ENCODE results near the gene CHST1. TPM values are rescaled to one million over a fixed set of nuclear protein-coding genes. Genes with fewer than 3 reads are reported as not detected.

Gene CHST1
- total and polyA plus RNA-seq, 10 of the 15 experiments (the other 5 are each of a cell fraction or from before 2014, with no cell fraction given): not detected

DNA sequence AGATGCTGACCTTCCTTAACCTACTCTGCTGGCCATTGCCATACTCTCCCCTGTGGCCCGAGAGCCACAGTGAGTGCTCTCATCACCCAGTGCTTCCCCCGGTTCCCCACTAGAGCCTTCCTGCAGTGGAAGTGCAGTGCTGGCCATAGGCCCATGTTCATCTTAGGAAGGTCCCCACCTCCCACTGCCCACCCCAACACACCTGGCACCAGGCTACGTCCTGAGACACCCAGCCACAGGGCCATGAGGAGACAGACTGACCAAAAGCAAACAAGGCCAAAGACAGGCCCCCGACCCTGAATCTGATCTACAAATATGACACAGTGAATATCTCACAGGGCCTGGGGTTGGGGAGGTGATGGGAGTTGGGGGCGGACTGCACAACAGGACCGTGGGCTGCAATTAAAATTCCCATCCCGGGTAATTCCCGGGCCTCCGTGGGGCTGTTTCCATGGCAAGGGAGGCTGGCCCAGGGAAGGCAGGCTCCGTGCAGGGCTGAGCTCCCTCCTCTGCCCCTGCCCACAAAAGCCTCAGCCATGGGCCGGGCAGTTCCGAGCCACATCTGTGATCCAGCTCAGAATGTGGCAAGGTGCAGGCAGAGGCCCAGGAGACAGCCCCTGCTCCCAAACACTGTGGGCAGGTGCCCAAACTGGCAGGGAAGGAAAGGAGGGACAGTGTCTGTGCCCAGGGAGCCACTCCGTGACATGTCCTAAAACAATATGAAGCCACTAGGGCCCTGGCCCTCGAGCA lies 5.1 kb upstream of the CHST1 start:
- H3K9me3 ChIP-seq (replicated peaks; ENCODE audit: control insufficient read depth, insufficient read depth, low read length): no peaks in the 10 kb centered on the region
- peaks cover 8 to 17% of the 10 kb centered on the region in 2 experiments for H3K27me3 ChIP-seq (replicated peaks in 1 of 2; ENCODE audit: control insufficient read depth in 2 of 2, insufficient read depth in 2 of 2, low read length in 1 of 2)
- TF ChIP-seq, protein P1, sequence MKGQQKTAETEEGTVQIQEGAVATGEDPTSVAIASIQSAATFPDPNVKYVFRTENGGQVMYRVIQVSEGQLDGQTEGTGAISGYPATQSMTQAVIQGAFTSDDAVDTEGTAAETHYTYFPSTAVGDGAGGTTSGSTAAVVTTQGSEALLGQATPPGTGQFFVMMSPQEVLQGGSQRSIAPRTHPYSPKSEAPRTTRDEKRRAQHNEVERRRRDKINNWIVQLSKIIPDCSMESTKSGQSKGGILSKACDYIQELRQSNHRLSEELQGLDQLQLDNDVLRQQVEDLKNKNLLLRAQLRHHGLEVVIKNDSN (IDR thresholded peaks at IDR 0.05; ENCODE audit: borderline replicate concordance, extremely low read length, insufficient read depth, low read depth, low read length): no peak
- TF ChIP-seq, protein P2, sequence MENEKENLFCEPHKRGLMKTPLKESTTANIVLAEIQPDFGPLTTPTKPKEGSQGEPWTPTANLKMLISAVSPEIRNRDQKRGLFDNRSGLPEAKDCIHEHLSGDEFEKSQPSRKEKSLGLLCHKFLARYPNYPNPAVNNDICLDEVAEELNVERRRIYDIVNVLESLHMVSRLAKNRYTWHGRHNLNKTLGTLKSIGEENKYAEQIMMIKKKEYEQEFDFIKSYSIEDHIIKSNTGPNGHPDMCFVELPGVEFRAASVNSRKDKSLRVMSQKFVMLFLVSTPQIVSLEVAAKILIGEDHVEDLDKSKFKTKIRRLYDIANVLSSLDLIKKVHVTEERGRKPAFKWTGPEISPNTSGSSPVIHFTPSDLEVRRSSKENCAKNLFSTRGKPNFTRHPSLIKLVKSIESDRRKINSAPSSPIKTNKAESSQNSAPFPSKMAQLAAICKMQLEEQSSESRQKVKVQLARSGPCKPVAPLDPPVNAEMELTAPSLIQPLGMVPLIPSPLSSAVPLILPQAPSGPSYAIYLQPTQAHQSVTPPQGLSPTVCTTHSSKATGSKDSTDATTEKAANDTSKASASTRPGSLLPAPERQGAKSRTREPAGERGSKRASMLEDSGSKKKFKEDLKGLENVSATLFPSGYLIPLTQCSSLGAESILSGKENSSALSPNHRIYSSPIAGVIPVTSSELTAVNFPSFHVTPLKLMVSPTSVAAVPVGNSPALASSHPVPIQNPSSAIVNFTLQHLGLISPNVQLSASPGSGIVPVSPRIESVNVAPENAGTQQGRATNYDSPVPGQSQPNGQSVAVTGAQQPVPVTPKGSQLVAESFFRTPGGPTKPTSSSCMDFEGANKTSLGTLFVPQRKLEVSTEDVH (IDR thresholded peaks at IDR 0.05; ENCODE audit: low read depth, partially characterized antibody): no peak
- TF ChIP-seq GABPA (IDR thresholded peaks at IDR 0.05; ENCODE audit: low read depth) (no peak), TAF1 (IDR thresholded peaks at IDR 0.05; ENCODE audit: borderline replicate concordance, low read depth, low read length) (no peak), ZBED1 (IDR thresholded peaks at IDR 0.05; ENCODE audit: borderline replicate concordance) (no peak), PML (IDR thresholded peaks at IDR 0.05; ENCODE audit: low read length) (no peak), TBL1XR1 (IDR thresholded peaks at IDR 0.05; ENCODE audit: low read depth, low read length) (no peak), PAX8 (IDR thresholded peaks at IDR 0.05) (no peak), SMARCA5 (IDR thresholded peaks at IDR 0.05) (no peak), HCFC1 (IDR thresholded peaks at IDR 0.05; ENCODE audit: low read length) (no peak), RUNX3 (IDR thresholded peaks at IDR 0.05; ENCODE audit: low read length) (no peak), YBX1 (IDR thresholded peaks at IDR 0.05) (no peak), POLR2A (IDR thresholded peaks at IDR 0.05; ENCODE audit: low read depth, low read length) (no peak)
- TF ChIP-seq, protein P3, sequence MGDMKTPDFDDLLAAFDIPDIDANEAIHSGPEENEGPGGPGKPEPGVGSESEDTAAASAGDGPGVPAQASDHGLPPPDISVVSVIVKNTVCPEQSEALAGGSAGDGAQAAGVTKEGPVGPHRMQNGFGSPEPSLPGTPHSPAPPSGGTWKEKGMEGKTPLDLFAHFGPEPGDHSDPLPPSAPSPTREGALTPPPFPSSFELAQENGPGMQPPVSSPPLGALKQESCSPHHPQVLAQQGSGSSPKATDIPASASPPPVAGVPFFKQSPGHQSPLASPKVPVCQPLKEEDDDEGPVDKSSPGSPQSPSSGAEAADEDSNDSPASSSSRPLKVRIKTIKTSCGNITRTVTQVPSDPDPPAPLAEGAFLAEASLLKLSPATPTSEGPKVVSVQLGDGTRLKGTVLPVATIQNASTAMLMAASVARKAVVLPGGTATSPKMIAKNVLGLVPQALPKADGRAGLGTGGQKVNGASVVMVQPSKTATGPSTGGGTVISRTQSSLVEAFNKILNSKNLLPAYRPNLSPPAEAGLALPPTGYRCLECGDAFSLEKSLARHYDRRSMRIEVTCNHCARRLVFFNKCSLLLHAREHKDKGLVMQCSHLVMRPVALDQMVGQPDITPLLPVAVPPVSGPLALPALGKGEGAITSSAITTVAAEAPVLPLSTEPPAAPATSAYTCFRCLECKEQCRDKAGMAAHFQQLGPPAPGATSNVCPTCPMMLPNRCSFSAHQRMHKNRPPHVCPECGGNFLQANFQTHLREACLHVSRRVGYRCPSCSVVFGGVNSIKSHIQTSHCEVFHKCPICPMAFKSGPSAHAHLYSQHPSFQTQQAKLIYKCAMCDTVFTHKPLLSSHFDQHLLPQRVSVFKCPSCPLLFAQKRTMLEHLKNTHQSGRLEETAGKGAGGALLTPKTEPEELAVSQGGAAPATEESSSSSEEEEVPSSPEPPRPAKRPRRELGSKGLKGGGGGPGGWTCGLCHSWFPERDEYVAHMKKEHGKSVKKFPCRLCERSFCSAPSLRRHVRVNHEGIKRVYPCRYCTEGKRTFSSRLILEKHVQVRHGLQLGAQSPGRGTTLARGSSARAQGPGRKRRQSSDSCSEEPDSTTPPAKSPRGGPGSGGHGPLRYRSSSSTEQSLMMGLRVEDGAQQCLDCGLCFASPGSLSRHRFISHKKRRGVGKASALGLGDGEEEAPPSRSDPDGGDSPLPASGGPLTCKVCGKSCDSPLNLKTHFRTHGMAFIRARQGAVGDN (IDR thresholded peaks at IDR 0.05): no peak
- TF ChIP-seq, protein P4, sequence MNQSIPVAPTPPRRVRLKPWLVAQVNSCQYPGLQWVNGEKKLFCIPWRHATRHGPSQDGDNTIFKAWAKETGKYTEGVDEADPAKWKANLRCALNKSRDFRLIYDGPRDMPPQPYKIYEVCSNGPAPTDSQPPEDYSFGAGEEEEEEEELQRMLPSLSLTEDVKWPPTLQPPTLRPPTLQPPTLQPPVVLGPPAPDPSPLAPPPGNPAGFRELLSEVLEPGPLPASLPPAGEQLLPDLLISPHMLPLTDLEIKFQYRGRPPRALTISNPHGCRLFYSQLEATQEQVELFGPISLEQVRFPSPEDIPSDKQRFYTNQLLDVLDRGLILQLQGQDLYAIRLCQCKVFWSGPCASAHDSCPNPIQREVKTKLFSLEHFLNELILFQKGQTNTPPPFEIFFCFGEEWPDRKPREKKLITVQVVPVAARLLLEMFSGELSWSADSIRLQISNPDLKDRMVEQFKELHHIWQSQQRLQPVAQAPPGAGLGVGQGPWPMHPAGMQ (IDR thresholded peaks at IDR 0.05; ENCODE audit: borderline replicate concordance): no peak
- TF ChIP-seq, protein P5, sequence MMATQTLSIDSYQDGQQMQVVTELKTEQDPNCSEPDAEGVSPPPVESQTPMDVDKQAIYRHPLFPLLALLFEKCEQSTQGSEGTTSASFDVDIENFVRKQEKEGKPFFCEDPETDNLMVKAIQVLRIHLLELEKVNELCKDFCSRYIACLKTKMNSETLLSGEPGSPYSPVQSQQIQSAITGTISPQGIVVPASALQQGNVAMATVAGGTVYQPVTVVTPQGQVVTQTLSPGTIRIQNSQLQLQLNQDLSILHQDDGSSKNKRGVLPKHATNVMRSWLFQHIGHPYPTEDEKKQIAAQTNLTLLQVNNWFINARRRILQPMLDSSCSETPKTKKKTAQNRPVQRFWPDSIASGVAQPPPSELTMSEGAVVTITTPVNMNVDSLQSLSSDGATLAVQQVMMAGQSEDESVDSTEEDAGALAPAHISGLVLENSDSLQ (IDR thresholded peaks at IDR 0.05): no peak
- no peak for FAIRE-seq
- H3K4me2 ChIP-seq (ENCODE audit: control insufficient read depth, insufficient read depth): no peak overlapping the region
- RAD21 ChIA-PET (ENCODE audit: unreplicated experiment): no interaction called here
- intact Hi-C loops (cut with micrococcal nuclease; ENCODE audit: unreplicated experiment) (no loop called here), in situ Hi-C loops (cut with MboI) (no loop called here)
- H3K79me2 ChIP-seq (ENCODE audit: control insufficient read depth, insufficient read depth, low read length): no peaks in the 10 kb centered on the region
- POLR2A ChIA-PET: no interaction called here
- no peaks in the 10 kb centered on the region for H3K4me1 ChIP-seq (ENCODE audit: control insufficient read depth, insufficient read depth, low read length)
- 19% methylated on average over 14 of the region's 14 CpGs for WGBS (ENCODE audit: insufficient coverage, insufficient replicate concordance, low lambda C conversion rate, missing lambda C conversion rate)
- CTCF ChIA-PET: no interaction called here
- no peaks in the 10 kb centered on the region for H3K36me3 ChIP-seq (ENCODE audit: control insufficient read depth in 2 of 2, insufficient read depth in 2 of 2, low read length in 1 of 2)
- no peak for DNase-seq (ENCODE audit: low read depth, low spot score)
- BruUV-seq (replicated peaks): no TSS peak
- ATAC-seq: no peak
- no peak overlapping the region for H2AFZ ChIP-seq (ENCODE audit: control insufficient read depth, low read depth, low read length)
- no peak overlapping the region for H3K27ac ChIP-seq (ENCODE audit: control insufficient read depth, insufficient read depth)
- SMC1A ChIA-PET (ENCODE audit: uncharacterized antibody, unreplicated experiment): no interaction called here
- H4K20me1 ChIP-seq (ENCODE audit: control insufficient read depth, insufficient read depth): no peaks in the 10 kb centered on the region
- H3K4me3 ChIP-seq: no peak overlapping the region
- no peak overlapping the region for H3K9ac ChIP-seq (ENCODE audit: control insufficient read depth, insufficient read depth, low read length)
